ENCODE data around the gene CYTH1. TPM values are rescaled to one million over a fixed set of nuclear protein-coding genes. Genes with fewer than 3 reads are reported as not detected.

The CYTH1 gene
- total RNA-seq, 4 donors from 2014 or later = 6.2 to 56.1 (median 44.3) TPM

DNA sequence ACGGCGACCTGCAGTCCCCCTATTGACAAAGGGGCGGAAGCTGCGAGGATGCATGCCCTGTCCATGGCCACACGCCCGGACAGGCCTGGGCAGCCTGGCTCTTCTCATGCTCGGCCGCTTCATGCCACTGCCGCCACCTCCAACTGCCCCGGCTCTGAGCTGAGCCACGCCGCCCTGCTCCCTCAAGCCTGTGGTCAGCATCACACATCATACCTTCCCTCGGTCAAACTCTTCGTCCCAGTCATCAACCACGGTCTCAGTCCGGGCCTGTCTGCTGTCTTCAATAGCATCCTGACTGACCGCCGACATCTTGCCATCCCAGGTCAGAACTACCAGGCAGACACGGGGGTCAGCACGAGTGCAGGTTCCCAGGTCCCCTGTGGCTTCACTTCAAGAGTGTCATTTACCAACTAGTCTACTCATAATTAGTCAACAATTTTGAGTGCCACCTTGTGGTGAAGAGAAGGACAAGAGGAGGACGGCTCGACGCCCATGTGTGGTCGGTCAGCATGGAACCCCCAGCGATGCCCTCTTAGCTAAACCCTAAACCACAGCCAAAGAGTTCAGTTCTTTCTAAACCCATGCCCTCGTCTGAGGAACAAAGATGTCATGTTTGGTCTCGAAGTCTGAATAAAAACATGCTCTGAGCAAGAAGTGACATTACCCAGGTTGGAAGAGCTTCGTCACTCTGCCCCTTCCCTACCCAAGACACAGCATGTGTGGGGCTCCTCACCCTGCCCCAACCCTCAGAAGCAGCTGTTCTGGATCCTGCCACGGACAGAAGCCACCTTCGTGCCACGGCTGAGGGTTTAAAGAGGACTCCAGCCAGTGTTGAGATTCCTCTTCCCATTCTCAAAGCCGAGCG lies 16.9 kb upstream of the CYTH1 start:
- Histone ChIP-seq H3K36me3 (no peaks in the 10 kb centered on the region), H3K4me3 (no peak overlapping the region), H3K27ac (no peak overlapping the region), H3K4me1 (no peaks in the 10 kb centered on the region), H3K9me3 (no peaks in the 10 kb centered on the region), H3K27me3 (no peaks in the 10 kb centered on the region)
- no peak for TF ChIP-seq POLR2A (IDR thresholded peaks at IDR 0.05)
- TF ChIP-seq, protein P1, sequence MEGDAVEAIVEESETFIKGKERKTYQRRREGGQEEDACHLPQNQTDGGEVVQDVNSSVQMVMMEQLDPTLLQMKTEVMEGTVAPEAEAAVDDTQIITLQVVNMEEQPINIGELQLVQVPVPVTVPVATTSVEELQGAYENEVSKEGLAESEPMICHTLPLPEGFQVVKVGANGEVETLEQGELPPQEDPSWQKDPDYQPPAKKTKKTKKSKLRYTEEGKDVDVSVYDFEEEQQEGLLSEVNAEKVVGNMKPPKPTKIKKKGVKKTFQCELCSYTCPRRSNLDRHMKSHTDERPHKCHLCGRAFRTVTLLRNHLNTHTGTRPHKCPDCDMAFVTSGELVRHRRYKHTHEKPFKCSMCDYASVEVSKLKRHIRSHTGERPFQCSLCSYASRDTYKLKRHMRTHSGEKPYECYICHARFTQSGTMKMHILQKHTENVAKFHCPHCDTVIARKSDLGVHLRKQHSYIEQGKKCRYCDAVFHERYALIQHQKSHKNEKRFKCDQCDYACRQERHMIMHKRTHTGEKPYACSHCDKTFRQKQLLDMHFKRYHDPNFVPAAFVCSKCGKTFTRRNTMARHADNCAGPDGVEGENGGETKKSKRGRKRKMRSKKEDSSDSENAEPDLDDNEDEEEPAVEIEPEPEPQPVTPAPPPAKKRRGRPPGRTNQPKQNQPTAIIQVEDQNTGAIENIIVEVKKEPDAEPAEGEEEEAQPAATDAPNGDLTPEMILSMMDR (IDR thresholded peaks at IDR 0.05) = peak in 2 of 4 experiments; percentile 25 to 26
- intact Hi-C loops (cut with DNase I; ENCODE audit: low total_unique reads) = no loop called here
- no peak for DNase-seq

DNA sequence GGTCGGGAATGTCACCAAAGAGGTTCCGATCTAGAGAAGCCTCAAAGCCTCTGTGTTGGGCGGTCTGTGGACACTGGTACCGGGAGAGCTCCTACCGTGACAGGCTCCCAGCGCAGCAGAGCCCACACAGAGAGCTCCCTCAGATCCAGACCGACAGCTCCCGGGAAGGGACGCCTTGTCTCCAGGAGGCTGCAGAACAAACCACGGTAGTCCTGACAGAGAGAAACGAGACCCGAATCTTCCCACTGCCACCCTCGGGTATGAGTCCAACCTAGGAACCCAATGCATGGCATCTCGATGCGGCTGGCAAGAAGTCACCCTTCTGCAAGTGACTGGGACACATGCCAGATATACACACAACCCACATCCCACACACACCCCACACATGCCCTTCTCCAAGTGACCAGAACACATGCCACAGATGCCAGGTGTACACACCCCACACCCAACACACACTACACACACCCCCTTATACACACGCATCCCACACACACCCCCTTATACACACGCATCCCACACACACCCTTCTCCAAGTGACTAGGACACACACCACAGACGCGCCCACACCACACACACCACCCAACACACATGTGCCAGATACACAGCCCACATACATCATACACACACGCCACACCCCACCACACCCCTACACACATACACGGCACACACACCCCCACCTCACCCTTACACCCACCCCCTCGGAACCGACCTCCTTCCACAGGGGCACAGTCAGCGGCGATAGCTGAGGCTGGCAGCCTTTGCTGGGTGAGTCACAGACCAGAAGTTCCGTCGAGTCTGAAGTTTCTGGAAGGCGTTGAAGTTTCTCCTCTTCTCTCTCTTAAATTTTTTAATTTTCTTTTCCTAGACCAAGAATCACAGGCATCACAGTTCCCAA lies 15.9 kb upstream of the CYTH1 start:
- intact Hi-C loops (cut with DNase I; ENCODE audit: low total_unique reads) = no loop called here
- Histone ChIP-seq H3K27ac (no peak overlapping the region), H3K4me1 (no peaks in the 10 kb centered on the region), H3K27me3 (no peaks in the 10 kb centered on the region), H3K9me3 (no peaks in the 10 kb centered on the region), H3K36me3 (no peaks in the 10 kb centered on the region), H3K4me3 (no peak overlapping the region)
- TF ChIP-seq POLR2A (IDR thresholded peaks at IDR 0.05) = no peak
- TF ChIP-seq, protein P1 (IDR thresholded peaks at IDR 0.05) = no peak
- DNase-seq = no peak

DNA sequence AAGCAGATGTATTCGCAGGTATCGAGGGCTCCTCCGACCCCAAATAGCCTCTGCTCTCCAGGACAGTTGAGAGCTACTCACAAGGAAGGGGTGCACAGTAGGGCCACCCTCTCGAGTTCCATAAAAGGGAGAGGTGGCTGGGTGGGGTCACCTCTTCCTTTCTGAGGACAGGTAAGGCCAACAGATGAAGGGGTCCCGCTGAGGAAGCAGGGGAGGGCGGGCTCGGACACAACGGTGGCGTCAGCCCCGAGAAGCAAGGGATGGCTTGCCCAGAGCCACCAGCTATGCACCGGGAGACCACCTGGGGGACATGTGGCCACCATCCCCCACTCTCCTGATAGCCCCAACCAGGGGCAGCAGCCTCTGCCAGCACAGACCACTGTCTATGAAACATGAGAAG lies 15.1 kb upstream of the CYTH1 start:
- Histone ChIP-seq H3K27me3 (no peaks in the 10 kb centered on the region), H3K4me3 (no peak overlapping the region), H3K4me1 (no peaks in the 10 kb centered on the region), H3K27ac (no peak overlapping the region), H3K9me3 (no peaks in the 10 kb centered on the region), H3K36me3 (no peaks in the 10 kb centered on the region)
- DNase-seq = no peak
- TF ChIP-seq, protein P1 (IDR thresholded peaks at IDR 0.05) = no peak
- no peak for TF ChIP-seq POLR2A (IDR thresholded peaks at IDR 0.05)
- intact Hi-C loops (cut with DNase I; ENCODE audit: low total_unique reads) = no loop called here

DNA sequence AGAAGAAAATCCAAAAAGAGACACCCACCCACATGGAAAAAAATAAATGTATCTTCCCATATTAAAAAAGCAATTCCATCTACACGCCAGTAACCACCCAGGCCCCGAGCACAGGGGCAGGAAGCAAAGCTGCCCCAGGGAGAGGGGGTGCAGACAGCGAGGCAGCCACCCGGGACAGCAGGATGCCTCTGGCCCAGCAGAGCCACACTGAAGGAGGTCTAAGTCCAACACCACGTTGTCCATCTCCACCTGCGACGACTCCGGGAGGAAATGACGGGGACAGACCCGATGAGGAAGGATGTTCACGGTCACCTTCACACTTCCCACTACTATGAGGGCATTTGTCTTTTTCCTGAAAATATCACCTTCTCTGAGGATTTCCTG lies 14.4 kb upstream of the CYTH1 start:
- TF ChIP-seq, protein P1 (IDR thresholded peaks at IDR 0.05) = no peak
- no peak for TF ChIP-seq POLR2A (IDR thresholded peaks at IDR 0.05)
- Histone ChIP-seq H3K27ac (no peak overlapping the region), H3K36me3 (no peaks in the 10 kb centered on the region), H3K9me3 (no peaks in the 10 kb centered on the region), H3K27me3 (no peaks in the 10 kb centered on the region), H3K4me3 (no peak overlapping the region), H3K4me1 (no peaks in the 10 kb centered on the region)
- no peak for DNase-seq
- intact Hi-C loops (cut with DNase I; ENCODE audit: low total_unique reads) = no loop called here
